HPDE6-E6E7 (cell line): Measurements from ENCODE around the gene NLGN1.
A peak's percentile ranks its signal among the peaks of the same experiment; 100 is the strongest.
"Not testable (repeated sequence)": the region's sequence is repeated elsewhere in the genome, so short reads cannot be mapped to it uniquely, and the experiment has no call there.

ENCODE experiments used
- DNase-seq: peaks from one replicate; pipeline ENCODE4 v3.0.0; 2011; ENCODE audit warnings: missing footprints; ENCODE audit errors: extremely low spot score

The NLGN1 gene

DNA sequence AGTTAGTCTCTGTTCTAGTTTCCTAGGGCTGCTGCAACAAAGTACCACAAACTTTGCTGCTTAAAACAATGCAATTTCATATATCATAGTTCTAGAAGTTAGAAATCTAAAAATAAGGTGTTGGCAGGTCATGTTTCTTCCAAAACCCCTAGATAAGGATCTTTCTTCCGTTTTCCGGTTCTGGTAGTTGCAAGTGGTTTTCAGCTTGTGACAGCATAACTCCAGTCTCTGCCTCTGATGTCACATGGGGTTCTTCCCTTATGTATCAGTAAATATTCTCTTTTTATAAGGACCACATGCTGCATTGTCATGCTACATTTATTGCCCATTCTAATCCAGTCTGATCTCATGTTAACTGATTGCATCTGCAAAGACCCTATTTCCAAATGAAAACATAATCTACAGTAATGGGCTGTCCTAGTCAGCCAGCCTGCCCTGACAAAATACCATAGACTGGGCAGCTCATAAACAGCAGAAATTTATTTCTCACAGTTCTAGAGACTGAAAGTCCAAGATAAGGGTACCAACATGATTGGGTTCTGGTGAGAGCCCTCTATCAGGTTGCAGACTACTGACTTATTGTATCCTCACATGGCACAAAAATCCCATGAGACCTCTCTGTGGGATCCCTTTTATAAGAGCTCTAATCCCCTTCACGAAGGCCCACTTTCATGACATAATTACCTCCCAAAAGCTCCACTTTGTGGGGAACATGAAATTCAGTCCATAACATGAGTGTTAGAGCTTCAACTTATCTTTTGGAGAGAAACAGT is 819.6 kb downstream of the NLGN1 start:
- DNase-seq, result no peak

DNA sequence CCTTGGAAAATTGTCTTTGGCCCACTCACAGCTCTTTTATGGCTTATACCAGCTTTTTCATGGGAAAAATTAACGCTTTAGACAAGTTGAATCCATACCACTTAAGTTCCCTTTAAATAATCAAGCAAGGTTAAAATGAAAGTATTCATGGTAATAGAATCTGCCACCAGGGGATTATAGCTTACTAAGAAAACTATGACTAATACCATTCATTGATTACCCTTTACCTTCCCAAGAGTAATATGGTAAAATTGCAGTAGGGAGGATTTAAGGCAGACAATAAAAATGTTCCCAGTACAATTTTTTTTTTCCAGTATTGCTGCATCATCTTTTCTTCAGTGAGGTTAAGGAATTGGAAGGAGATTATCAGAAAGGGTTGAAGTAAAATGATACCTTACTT is 820.5 kb downstream of the NLGN1 start:
- peak; percentile 3 for DNase-seq

DNA sequence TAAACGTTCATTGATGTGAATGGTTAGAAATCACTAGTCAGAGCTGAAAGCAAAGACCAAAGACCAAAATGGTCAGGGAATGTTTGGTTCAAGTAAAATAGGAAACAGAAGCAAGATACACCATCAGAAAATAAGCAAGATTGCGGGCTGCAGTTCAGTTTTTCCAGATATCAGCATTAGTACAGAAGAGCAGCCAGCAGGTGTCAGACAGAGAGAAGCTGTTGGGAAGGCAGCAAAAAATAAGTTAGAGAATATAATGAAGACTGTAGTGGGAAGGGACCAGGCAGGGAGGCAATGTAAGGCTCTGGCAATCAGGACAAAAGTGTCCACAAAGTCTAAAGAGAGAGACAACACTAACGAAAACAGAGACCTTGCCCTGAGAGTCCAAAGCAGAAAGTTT is 822.2 kb downstream of the NLGN1 start:
- DNase-seq, result no peak

DNA sequence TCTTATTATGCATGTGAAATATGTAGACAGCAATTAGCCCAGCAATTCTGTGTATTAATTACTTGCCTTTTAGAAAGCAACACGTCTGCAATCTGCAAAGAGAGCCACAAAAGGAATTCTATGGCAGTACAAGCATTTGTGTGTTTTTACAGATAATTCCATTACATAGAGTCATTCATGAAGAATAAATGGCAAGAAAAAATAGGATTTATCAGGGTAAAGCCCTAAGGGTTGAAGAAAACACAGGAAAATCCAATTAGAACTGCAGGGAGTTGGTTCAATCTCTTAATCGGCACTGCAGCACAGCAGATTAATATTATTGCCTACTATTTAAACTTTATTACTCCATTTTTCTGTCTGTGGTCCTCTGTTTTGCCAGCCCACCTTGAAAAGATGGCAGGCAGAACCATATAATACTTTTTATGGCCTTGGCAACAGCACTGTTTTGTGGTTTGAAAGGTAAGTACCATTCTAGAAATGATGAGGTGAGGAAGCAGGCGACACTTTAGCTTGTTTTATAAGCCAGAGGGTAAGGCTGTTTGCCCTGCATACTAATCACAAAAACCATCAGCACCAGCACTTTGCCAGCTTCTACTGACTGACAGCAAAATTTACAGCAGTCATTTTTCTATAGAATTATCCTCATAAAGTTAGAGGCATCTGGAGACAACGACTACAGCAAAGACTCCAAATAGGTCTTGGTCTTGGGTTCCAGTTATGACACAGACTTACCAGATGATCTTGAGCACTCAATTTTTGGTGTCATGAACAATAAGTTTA is 823.4 kb downstream of the NLGN1 start:
- DNase-seq, result no peak

DNA sequence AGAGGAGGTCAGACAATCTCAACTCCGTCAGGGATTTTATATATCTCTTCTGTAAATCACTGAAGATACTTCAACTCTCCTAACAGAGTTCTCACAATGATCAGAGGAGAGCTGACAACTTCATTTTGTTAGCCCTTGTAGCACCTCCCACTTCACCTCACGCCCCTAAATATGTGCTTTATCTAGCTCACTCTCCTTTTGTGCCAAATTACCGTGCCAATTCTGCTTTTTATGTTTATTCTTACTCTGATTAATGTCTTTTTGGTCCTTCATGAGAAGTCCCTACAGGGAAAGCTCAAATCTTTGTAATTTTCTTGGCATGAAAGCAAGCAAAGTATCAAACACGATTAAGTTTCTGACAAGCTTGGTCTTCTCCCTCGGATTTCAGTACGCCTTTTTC is 825.5 kb downstream of the NLGN1 start:
- DNase-seq, result no peak

- no peak for DNase-seq
Observed at GRCh38 chr3:174223626-174224025, 826.1 kb downstream of the NLGN1 start.

GRCh38 chr3:174229916-174230315 is 832.4 kb downstream of the NLGN1 start:
- no peak for DNase-seq

DNA sequence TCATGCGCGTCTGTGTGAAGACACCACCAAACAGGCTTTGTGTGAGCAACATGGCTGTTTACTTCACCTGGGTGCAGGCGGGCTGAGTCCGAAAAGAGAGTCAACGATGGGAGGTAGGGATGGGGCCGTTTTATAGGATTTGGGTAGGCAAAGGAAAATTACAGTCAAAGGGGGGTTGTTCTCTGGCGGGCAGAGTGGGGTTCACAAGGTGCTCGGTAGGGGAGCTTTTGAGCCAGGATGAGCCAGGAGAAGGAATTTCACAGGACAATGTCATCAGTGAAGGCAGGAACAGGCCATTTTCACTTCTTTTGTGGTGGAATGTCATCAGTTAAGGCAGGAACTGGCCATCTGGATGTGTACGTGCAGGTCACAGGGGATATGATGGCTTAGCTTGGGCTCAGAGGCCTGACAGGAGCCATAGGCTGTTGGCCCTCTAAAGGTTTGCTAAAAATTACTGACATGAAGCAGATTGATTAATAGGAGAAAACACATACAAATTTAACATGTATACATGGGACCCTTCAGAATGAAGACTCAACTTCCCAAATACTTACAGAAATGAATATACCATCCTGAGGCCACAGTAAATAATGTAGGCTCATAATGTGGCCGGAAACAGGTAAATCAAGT is 834.6 kb downstream of the NLGN1 start:
- DNase-seq, result not testable (repeated sequence)

- no peak for DNase-seq
Observed at GRCh38 chr3:174232658-174233429, 835.3 kb downstream of the NLGN1 start.

GRCh38 chr3:174233511-174233910 is 836.0 kb downstream of the NLGN1 start:
- no peak for DNase-seq

DNA sequence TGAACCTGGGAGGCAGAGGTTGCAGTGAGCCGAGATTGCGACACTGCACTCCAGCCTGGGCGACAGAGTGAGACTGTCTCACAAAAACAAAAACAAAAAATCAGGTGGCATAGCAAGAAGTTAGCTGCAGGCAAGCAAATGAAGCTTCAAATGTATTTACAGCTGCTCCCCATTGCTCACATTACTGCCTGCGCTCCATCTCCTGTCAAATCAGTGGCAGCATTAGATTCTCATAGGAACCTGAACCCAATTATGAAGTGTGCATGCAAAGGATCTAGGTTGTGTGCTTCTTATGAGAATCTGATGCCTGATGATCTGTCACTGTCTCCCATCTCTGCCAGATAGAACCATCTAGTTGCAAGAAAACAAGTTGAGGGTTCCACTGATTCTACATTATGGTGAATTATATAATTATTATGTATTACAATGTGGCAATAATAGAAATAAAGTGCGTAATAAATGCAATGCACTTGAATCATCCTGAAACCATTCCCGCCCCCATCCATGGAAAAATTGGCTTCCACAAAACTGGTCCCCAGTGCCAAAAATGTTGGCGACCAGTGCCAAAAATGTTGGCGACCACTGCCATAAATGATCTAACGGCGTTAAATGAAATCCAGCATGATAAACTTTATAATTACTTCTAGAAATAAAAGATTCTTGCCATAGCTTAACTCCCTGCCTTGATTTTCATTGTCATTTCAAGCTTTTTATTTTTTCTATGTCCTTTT is 844.9 kb downstream of the NLGN1 start:
- no peak for DNase-seq

GRCh38 chr3:174243171-174243570 is 845.6 kb downstream of the NLGN1 start:
- DNase-seq, result no peak

- DNase-seq, result no peak
Observed at GRCh38 chr3:174247687-174248152, 850.2 kb downstream of the NLGN1 start.

DNA sequence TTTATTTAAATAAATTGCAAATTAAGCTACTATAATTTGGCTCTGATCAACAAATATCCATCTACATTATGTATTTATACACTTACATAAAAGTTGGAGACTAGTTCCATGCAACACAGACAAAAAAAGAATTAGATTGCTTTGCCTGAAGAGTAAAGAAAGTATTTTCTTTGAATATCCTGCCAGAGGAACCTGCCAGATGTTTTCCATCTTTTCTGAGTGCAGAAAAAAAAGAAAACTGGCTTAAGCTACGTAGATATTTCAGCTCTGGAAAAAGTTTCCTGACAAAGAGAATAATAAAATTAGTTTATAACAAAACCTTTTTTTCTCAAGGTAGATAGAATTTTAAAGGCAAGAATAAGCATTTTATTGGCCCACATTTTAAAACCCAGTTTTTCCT is 854.1 kb downstream of the NLGN1 start:
- DNase-seq, result no peak

GRCh38 chr3:174253196-174253823 is 855.8 kb downstream of the NLGN1 start:
- no peak for DNase-seq

GRCh38 chr3:174253940-174254339 is 856.4 kb downstream of the NLGN1 start:
- no peak for DNase-seq

DNA sequence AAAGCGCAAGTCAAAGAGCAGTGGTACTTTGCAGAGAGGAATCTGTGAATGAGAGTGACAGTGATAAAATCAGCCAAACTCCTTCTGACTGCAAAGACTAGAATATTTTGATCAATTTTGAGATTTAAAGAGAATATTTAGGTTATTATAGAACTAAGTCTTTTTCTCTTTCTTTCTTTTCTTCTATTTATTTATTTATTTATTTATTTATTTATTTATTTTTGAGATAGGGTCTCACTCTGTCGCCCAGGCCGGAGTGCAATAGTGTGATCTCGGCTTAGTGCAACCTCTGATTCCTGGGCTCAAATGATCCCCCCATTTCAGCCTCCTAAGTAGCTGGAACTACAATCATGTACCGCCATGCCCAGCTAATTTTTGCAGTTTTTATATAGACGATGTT is 857.9 kb downstream of the NLGN1 start:
- DNase-seq, result no peak

- DNase-seq, result no peak
Observed at GRCh38 chr3:174266476-174266875, 868.9 kb downstream of the NLGN1 start.

DNA sequence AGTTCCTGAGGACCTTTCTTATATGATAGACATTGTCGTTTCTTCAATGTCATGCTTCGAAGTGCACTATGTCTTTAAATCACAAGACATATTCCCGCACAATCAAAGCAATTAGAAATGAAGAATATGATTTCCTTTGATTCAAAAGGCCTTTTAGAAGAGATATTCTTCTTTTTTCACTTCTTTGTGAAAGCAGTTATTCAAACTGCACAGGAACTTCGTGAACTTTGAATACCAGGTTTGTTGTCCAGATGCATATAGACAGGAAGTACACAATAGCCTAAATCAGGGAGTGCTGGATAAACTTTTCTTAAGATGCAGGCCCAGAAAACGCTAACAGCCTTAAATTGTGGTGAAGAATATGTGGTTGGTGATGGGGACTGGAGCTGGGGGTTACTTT is 870.5 kb downstream of the NLGN1 start:
- no peak for DNase-seq

DNA sequence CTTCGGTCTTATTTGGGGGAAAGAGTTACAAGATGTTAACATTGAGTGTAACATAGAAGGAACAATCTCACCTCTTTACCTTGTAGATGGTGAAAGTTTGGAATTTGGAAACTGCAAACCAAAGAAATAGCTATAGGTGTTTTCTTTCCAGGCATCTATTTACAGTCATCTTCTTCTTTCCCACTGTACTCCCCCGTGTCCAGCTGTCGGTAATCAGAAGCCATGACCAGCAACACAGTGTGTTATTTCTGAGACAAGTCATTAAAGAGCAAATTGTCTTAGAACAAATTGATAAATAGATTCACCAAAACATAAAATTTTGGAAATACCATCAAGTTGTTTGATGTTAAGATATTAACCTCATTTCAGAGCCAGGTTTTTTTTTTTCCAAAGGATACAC is 871.0 kb downstream of the NLGN1 start:
- no peak for DNase-seq

GRCh38 chr3:174270841-174271240 is 873.3 kb downstream of the NLGN1 start:
- DNase-seq, result no peak
